IPS DF 6.9 (cell line): ENCODE data around the gene GNG4.
A peak's percentile ranks its signal among the peaks of the same experiment; 100 is the strongest.

Experiments
- DNase-seq: peaks from one replicate; pipeline ENCODE4 v3.0.0-alpha.2; 2013; ENCODE audit warnings: low read depth, low spot score
- H3K27ac ChIP-seq: one replicate; pipeline ENCODE4 v1.5.1; 2013; ENCODE audit warnings: low read length, control low read depth
- H3K27me3 ChIP-seq: 2 replicates; pipeline ENCODE4 v1.6.1; 2013; ENCODE audit warnings: mild to moderate bottlenecking, low read length; ENCODE audit not compliant: control insufficient read depth, insufficient read depth
- H3K36me3 ChIP-seq: 2 replicates; pipeline ENCODE4 v1.6.1; 2013; ENCODE audit warnings: low read length; ENCODE audit not compliant: control insufficient read depth, insufficient read depth
- H3K4me1 ChIP-seq: 2 replicates; pipeline ENCODE4 v1.6.1; 2013; ENCODE audit warnings: low read length; ENCODE audit not compliant: control insufficient read depth, insufficient read depth
- H3K4me3 ChIP-seq: 2 replicates; pipeline ENCODE4 v1.5.1; 2013; ENCODE audit warnings: mild to moderate bottlenecking, low read length
- H3K9me3 ChIP-seq: 2 replicates; pipeline ENCODE4 v1.6.1; 2013; ENCODE audit warnings: low read length, inconsistent platforms; ENCODE audit not compliant: control insufficient read depth, insufficient read depth
- WGBS: extraction: QIAGEN DNeasy Blood & Tissue Kit; methylation state at CpG from one replicate; pipeline ENCODE4 v1.1.7; 2013; ENCODE audit warnings: mixed read lengths, missing lambda C conversion rate; ENCODE audit not compliant: insufficient read length, insufficient coverage; 5-methylcytosine and 5-hydroxymethylcytosine counted together

The GNG4 gene

GRCh38 chr1:235671992-235672391 lies 22.4 kb upstream of the GNG4 start:
- WGBS = no CpG with 5 or more reads among the region's 1 CpG

GRCh38 chr1:235670157-235670776 lies 20.7 kb upstream of the GNG4 start:
- Histone ChIP-seq H3K27me3 (no peaks in the 10 kb centered on the region), H3K9me3 (peaks cover 3% of the 10 kb centered on the region), H3K36me3 (no peaks in the 10 kb centered on the region), H3K27ac (no peak overlapping the region), H3K4me3 (no peak overlapping the region), H3K4me1 (no peaks in the 10 kb centered on the region)
- DNase-seq = no peak
- no CpG with 5 or more reads among the region's 8 CpGs for WGBS

More at GRCh38 chr1:235671992-235672391, 22.4 kb upstream of the GNG4 start:
- no peak overlapping the region for H3K27ac ChIP-seq
- H3K4me1 ChIP-seq = no peaks in the 10 kb centered on the region
- H3K9me3 ChIP-seq = peaks cover 3% of the 10 kb centered on the region
- H3K4me3 ChIP-seq = no peak overlapping the region
- H3K36me3 ChIP-seq = no peaks in the 10 kb centered on the region
- DNase-seq = no peak
- H3K27me3 ChIP-seq = no peaks in the 10 kb centered on the region

GRCh38 chr1:235669277-235669676 lies 19.7 kb upstream of the GNG4 start:
- Histone ChIP-seq H3K27me3 (no peaks in the 10 kb centered on the region), H3K27ac (no peak overlapping the region), H3K4me3 (no peak overlapping the region), H3K4me1 (no peaks in the 10 kb centered on the region), H3K9me3 (peaks cover 3% of the 10 kb centered on the region), H3K36me3 (no peaks in the 10 kb centered on the region)
- no peak for DNase-seq
- WGBS = no CpG with 5 or more reads among the region's 3 CpGs

- peaks cover 1% of the 10 kb centered on the region; the same call in 1 of the 2 replicates for H3K4me1 ChIP-seq
- no peaks in the 10 kb centered on the region for H3K9me3 ChIP-seq
- no CpG with 5 or more reads among the region's 4 CpGs for WGBS
- DNase-seq = no peak
- no peaks in the 10 kb centered on the region for H3K27me3 ChIP-seq
- H3K4me3 ChIP-seq = no peak overlapping the region
- H3K27ac ChIP-seq = no peak overlapping the region
- H3K36me3 ChIP-seq = no peaks in the 10 kb centered on the region
Observed at GRCh38 chr1:235663628-235664027, 14.0 kb upstream of the GNG4 start.

GRCh38 chr1:235661568-235661967 lies 12.0 kb upstream of the GNG4 start:
- Histone ChIP-seq H3K27me3 (no peaks in the 10 kb centered on the region), H3K4me3 (no peak overlapping the region), H3K4me1 (peaks cover 3% of the 10 kb centered on the region), H3K27ac (no peak overlapping the region), H3K36me3 (no peaks in the 10 kb centered on the region), H3K9me3 (no peaks in the 10 kb centered on the region)
- DNase-seq = no peak
- WGBS = no CpG with 5 or more reads among the region's 2 CpGs

DNA sequence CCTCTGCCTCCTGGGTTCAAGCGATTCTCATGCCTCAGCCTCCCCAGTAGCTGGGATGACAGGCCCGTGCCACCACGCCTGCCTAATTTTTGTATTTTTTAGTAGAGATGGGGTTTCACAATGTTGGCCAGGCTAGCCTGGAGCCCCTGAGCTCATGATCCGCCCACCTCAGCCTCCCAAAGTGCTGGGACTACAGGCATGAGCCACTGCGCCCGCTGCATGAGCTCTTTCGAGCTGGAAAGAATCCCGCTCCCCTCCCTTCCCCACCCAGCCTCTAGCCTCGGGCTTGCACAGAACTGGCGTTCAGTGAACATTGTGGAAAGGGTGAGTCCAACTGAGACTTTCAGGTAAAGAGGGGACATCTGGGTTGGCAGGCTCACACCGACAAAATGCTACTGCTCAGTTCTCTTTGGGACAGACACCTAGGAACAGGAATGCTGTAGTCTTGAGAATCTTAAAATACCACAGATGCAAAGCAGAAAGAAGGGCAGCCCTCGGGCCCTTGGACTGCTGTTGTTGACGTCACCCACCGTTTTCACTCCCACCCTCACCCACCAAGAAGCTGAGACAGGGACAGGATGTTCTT lies 9.7 kb upstream of the GNG4 start:
- Histone ChIP-seq H3K36me3 (no peaks in the 10 kb centered on the region), H3K4me1 (peaks cover 3% of the 10 kb centered on the region), H3K9me3 (no peaks in the 10 kb centered on the region), H3K27ac (no peak overlapping the region), H3K4me3 (no peak overlapping the region), H3K27me3 (no peaks in the 10 kb centered on the region)
- no CpG with 5 or more reads among the region's 14 CpGs for WGBS
- no peak for DNase-seq

DNA sequence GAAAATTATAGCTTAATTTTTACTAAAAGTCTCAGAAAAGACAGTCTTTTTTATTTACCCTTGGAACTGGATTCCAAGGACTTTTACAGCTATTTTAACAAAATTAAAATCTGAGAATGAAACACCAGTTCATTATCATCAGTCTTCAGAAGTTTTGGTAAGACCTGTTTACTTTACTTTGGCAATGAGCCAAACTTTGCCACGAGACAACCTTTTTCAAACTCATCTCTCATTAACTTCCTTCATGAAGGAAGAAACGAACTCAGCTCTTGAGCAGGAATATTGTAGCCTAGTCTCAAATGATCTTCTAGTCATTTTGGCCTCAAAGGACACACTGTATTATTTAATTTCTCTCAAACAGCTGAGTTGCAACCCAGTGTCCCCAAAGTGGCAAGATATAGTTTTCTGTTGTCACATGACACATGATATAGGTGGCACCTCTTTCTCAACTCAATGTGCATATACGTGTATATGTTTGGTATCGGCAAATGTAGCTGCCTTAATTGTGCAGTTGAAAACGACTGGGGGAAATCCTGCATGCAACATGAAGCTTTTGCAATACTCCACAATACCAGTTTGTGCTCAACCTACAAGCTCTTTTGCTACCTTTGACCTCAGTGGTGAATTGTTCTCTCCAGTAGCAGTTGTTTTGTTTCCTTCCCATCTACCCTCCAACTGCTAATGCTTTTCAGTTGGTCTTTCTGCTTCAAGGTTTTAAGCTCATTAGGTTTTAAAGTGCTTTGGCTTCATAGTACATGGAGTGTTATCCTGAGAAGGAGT lies 8.4 kb upstream of the GNG4 start:
- H3K27me3 ChIP-seq = no peaks in the 10 kb centered on the region
- no peaks in the 10 kb centered on the region for H3K9me3 ChIP-seq
- no peak for DNase-seq
- WGBS = no CpG with 5 or more reads among the region's 5 CpGs
- no peak overlapping the region for H3K4me3 ChIP-seq
- no peaks in the 10 kb centered on the region for H3K36me3 ChIP-seq
- H3K27ac ChIP-seq = no peak overlapping the region
- peaks cover 3% of the 10 kb centered on the region for H3K4me1 ChIP-seq

DNA sequence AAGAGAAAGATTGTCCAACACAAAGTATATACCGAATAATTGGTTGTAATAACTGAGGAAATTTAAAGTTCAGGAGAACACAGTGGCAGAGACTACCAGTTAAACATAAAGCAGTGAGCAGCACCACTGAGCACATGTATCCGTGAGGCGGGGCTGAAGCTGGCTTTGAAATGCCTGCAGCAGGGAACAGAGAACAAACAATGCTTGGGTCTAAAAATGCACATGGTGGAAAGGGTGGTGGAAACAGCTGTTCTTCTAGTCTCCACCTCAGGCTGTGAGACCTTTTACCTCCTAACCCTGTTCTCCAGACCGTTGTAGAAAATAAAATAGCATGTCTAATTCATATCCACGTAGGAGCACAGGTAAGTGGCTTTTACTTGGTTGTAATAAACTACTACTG lies 7.7 kb upstream of the GNG4 start:
- H3K9me3 ChIP-seq = no peaks in the 10 kb centered on the region
- H3K27me3 ChIP-seq = no peaks in the 10 kb centered on the region
- no peak overlapping the region for H3K27ac ChIP-seq
- no peaks in the 10 kb centered on the region for H3K36me3 ChIP-seq
- no peak overlapping the region for H3K4me3 ChIP-seq
- peaks cover 3% of the 10 kb centered on the region for H3K4me1 ChIP-seq
- WGBS = no CpG with 5 or more reads among the region's 5 CpGs
- no peak for DNase-seq

- Histone ChIP-seq H3K9me3 (no peaks in the 10 kb centered on the region), H3K4me1 (peaks cover 4% of the 10 kb centered on the region), H3K27ac (no peak overlapping the region), H3K36me3 (no peaks in the 10 kb centered on the region), H3K4me3 (no peak overlapping the region), H3K27me3 (no peaks in the 10 kb centered on the region)
- WGBS = no CpG with 5 or more reads among the region's 11 CpGs
- no peak for DNase-seq
Observed at GRCh38 chr1:235652364-235652763, 2.8 kb upstream of the GNG4 start.

DNA sequence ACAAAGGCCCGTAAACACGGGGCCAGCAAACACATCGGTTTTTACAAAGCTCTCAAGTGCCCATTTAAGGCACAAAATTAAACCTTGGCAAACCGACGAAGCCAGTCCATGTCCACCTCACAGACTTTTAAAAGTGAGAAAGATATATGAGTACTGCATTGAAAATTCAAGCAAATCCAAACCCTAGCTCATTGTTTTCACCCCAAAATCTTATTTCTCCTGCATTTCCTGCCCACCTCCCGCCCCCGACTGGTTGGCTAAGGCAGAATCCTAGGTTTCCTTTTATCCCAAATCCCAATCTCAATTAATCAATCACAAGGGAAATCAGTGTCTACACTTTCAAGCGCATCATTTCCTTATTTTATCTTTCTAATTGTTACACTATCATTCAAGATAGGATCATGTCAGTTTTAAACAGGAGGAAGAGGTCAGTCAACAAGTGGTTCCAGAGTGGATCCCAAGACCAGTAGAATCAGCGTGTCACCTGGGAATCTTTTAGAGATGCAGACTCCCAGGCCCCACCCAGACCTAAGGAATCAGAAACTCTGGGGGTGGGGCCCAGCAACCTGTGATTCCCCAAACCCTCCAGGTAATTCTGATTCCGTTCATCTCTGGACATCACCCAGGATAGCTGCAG lies 1.7 kb upstream of the GNG4 start:
- H3K36me3 ChIP-seq = no peaks in the 10 kb centered on the region
- peaks cover 2% of the 10 kb centered on the region for H3K4me1 ChIP-seq
- H3K4me3 ChIP-seq = peak overlapping the region; percentile 71; the same call in 1 of the 2 replicates
- no CpG with 5 or more reads among the region's 10 CpGs for WGBS
- no peak for DNase-seq
- H3K27me3 ChIP-seq = no peaks in the 10 kb centered on the region
- no peak overlapping the region for H3K27ac ChIP-seq
- no peaks in the 10 kb centered on the region for H3K9me3 ChIP-seq
